ENCODE data around the gene SDCCAG8. TPM values are rescaled to one million over a fixed set of nuclear protein-coding genes. Genes with fewer than 3 reads are reported as not detected.
A peak's percentile ranks its signal among the peaks of the same experiment; 100 is the strongest.

The SDCCAG8 gene
- total RNA-seq, 2 donors from 2014 or later = 18.4 to 18.8 TPM

DNA sequence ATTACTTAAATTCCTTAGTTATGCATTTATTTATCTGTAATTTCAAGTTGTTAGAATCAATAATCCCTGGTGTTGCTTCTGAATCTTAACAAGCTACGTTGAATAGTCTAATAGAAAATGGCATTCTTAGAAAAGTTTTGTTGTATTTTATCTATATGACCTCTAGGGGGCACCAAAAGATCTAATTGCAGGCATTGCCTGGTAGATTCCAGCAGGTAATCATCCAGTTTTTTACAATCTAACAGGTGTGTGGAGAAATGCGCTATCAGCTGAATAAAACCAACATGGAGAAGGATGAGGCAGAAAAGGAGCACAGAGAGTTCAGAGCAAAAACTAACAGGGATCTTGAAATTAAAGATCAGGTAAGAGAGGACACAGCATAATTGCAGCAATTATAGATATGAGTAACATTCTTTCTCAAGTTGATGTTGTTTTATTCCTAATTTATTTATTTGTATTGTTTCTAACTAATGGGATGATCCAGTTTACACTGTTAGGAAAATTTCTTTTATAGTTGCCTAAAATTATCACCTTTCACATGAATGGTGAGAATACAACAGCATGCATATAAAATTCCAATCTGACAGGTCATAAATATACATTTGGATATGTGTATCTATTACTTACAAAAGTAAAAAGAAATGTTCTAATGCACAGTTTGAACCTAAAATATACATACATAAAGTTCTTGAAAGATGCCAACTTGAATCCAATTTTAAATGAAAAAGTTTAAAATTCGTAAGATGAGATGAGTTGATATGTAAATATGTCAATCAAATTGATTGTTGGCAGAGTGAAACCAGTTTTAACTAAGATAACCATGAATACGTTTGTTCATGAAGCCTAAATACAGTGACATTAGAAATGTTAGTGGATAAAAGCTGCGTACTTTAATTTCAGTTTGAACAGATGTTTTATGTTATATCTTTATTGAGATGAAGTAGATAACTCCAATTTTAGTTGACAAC is 88.4 kb downstream of the SDCCAG8 start:
- intact Hi-C loops (cut with DNase I) = loop anchor here (2.0 to 10.0 kb wide), 3 partner anchors 405 to 928 kb away; no protein-coding TSS in a partner anchor
- H3K27ac ChIP-seq = no peak overlapping the region
- H3K36me3 ChIP-seq = no peaks in the 10 kb centered on the region
- H3K9me3 ChIP-seq = no peaks in the 10 kb centered on the region
- DNase-seq = no peak
- H3K9ac ChIP-seq (ENCODE audit: low read depth in 2 of 2, low read length in 2 of 2) = no peak overlapping the region
- H3K4me3 ChIP-seq = no peak overlapping the region
- no peaks in the 10 kb centered on the region for H3K27me3 ChIP-seq
- TF ChIP-seq, protein P1, sequence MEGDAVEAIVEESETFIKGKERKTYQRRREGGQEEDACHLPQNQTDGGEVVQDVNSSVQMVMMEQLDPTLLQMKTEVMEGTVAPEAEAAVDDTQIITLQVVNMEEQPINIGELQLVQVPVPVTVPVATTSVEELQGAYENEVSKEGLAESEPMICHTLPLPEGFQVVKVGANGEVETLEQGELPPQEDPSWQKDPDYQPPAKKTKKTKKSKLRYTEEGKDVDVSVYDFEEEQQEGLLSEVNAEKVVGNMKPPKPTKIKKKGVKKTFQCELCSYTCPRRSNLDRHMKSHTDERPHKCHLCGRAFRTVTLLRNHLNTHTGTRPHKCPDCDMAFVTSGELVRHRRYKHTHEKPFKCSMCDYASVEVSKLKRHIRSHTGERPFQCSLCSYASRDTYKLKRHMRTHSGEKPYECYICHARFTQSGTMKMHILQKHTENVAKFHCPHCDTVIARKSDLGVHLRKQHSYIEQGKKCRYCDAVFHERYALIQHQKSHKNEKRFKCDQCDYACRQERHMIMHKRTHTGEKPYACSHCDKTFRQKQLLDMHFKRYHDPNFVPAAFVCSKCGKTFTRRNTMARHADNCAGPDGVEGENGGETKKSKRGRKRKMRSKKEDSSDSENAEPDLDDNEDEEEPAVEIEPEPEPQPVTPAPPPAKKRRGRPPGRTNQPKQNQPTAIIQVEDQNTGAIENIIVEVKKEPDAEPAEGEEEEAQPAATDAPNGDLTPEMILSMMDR (IDR thresholded peaks at IDR 0.05) = peak; percentile 52
- H3K4me1 ChIP-seq = no peaks in the 10 kb centered on the region

GRCh38 chr1:243345205-243345604 is 89.4 kb downstream of the SDCCAG8 start:
- Histone ChIP-seq H3K9ac (ENCODE audit: low read depth in 2 of 2, low read length in 2 of 2) (no peak overlapping the region), H3K9me3 (no peaks in the 10 kb centered on the region), H3K4me1 (no peaks in the 10 kb centered on the region), H3K27ac (no peak overlapping the region), H3K4me3 (no peak overlapping the region), H3K27me3 (no peaks in the 10 kb centered on the region), H3K36me3 (no peaks in the 10 kb centered on the region)
- DNase-seq = no peak
- intact Hi-C loops (cut with DNase I) = loop anchor here (2.0 to 10.0 kb wide), 2 partner anchors 404 to 670 kb away; no protein-coding TSS in a partner anchor
- TF ChIP-seq, protein P1 (IDR thresholded peaks at IDR 0.05) = no peak

DNA sequence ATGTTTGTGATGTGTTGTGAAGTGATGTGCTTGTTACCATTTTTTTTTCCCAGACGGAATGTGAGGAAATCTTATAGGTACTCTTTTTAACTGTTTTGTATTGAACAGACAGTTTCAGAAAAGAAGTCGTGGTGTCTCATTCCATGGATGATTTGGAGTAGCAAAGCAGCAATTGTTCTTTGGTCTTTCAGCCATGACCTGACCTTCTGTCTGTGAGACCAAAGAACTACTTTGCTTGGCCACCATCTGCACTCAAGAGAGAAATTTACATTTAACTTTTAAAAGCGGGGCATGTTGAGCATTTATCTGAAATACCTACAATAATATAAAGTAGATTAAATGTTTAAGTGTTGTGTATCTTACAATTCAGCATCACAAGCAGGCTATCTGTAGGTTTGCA is 90.2 kb downstream of the SDCCAG8 start:
- no peaks in the 10 kb centered on the region for H3K27me3 ChIP-seq
- TF ChIP-seq, protein P1 (IDR thresholded peaks at IDR 0.05) = no peak
- H3K36me3 ChIP-seq = no peaks in the 10 kb centered on the region
- no peaks in the 10 kb centered on the region for H3K9me3 ChIP-seq
- intact Hi-C loops (cut with DNase I) = loop anchor here (10.0 kb wide), 1 partner anchor 669 kb away; no protein-coding TSS in a partner anchor
- no peak overlapping the region for H3K4me3 ChIP-seq
- H3K9ac ChIP-seq (ENCODE audit: low read depth in 2 of 2, low read length in 2 of 2) = no peak overlapping the region
- DNase-seq = no peak
- H3K27ac ChIP-seq = no peak overlapping the region
- H3K4me1 ChIP-seq = no peaks in the 10 kb centered on the region

- Histone ChIP-seq H3K9me3 (no peaks in the 10 kb centered on the region), H3K27ac (no peak overlapping the region)
- intact Hi-C loops (cut with DNase I) = loop anchor here (10.0 kb wide), 1 partner anchor 668 kb away; no protein-coding TSS in a partner anchor
Measured at GRCh38 chr1:243346468-243346867, 90.6 kb downstream of the SDCCAG8 start.

DNA sequence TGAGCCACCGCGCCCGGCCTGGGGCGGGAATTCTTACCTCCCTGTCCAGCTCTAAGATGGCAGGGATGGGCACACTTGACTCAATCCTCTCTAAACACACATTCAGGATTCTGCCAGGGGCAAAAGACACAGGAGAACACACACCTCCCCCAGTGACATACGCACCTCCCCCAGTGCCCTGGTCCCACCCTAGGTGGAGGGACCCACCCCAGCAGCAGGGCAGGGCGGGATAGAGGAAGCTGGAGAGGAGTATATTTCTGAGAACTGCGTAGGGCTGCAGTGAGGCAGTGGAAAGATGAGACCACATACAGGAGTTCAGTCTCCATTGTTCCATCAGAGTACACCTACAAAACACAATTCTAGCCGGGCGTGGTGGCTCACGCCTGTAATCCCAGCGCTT is 92.5 kb downstream of the SDCCAG8 start:
- TF ChIP-seq, protein P1 (IDR thresholded peaks at IDR 0.05) = no peak
- DNase-seq = no peak

More at GRCh38 chr1:243346468-243346867, 90.6 kb downstream of the SDCCAG8 start:
- no peaks in the 10 kb centered on the region for H3K36me3 ChIP-seq
- H3K9ac ChIP-seq (ENCODE audit: low read depth in 2 of 2, low read length in 2 of 2) = no peak overlapping the region
- H3K4me3 ChIP-seq = no peak overlapping the region
- H3K27me3 ChIP-seq = no peaks in the 10 kb centered on the region
- no peak for DNase-seq
- no peaks in the 10 kb centered on the region for H3K4me1 ChIP-seq
- TF ChIP-seq, protein P1 (IDR thresholded peaks at IDR 0.05) = no peak

More for the DNA sequence above, 92.5 kb downstream of the SDCCAG8 start:
- H3K9ac ChIP-seq (ENCODE audit: low read depth in 2 of 2, low read length in 2 of 2) = no peak overlapping the region
- no peaks in the 10 kb centered on the region for H3K36me3 ChIP-seq
- H3K27me3 ChIP-seq = no peaks in the 10 kb centered on the region
- no peaks in the 10 kb centered on the region for H3K9me3 ChIP-seq
- H3K4me1 ChIP-seq = no peaks in the 10 kb centered on the region
- intact Hi-C loops (cut with DNase I) = loop anchor here (10.0 kb wide), 1 partner anchor 666 kb away; no protein-coding TSS in a partner anchor
- no peak overlapping the region for H3K4me3 ChIP-seq
- H3K27ac ChIP-seq = no peak overlapping the region
